ENCODE data around the gene BHLHE40. TPM values are rescaled to one million over a fixed set of nuclear protein-coding genes. Genes with fewer than 3 reads are reported as not detected.
A peak's percentile ranks its signal among the peaks of the same experiment; 100 is the strongest.

The BHLHE40 gene
- total RNA-seq, 1 experiment from 2014 or later, result 39.0 TPM

DNA sequence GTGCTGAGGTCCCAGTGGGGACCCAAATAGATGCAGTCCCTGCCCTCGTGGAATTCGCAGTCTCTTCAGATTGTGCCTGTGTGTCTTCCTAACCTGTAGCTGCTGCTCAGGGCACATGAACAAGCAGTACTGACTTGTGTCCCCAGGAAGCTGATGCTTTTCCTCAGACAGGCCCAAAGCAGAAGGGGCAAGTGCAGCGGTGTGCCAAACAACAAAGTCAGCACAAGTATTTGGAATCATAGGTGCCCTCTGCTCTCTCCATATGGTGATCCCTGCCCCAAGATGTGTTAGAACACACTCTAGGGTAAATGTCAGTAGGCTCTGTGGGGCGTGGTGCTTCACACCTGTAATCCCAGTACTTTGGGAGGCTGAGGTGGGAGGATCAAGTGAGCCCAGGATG, 21.9 kb downstream of the BHLHE40 start:
- DNase-seq (ENCODE audit: low read depth), result no peak

DNA sequence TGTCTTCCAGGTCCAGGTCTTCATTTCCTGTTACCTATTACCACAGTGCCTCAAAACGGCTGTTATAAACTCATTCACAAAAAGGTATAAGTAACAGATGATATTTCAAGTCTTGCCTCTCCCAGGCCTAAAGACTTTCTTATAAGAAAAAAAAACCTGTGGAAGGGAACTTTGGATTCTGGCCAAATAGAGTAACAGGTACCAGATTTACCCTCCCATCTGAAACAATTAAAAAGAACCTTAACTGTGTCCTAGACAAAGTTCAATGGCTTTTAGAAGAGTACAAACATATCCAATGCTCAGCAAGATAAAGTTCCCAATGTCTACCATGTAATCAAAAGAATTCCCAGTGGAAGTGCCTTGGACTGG, 22.6 kb downstream of the BHLHE40 start:
- DNase-seq (ENCODE audit: low read depth), result no peak

DNA sequence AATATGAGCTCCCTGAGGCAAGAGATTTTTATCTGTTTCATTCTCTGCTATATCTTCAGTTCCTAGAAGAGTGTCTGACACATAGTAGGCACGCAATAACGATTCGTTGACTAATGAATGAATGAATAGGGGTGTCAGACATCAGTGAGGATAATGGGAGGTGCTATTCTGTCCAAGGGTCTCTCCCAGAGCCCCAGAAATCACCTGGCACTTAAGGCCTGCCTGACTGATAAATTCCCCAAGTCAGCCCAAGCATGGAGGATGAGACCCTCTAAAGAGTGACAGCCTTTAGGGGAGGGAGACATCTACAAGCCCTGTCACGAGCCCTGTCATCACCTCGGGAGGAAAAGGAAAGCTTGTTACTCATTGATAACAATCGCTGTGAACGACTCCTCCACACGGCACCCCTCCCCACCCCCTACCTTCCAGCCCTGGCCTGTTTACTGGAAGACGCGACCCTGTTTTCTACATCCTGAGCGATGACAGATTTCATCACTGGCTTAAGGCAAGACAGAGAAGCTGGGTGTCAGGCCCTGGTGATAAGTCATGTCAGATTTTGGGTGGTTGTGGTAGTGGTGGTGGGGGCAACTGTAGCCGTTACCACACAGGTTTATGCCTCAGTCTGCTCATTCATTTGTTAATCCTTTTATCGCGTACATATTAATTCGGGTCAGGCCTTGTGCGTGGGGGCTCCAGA, 23.1 kb downstream of the BHLHE40 start:
- no peak for DNase-seq (ENCODE audit: low read depth)

DNA sequence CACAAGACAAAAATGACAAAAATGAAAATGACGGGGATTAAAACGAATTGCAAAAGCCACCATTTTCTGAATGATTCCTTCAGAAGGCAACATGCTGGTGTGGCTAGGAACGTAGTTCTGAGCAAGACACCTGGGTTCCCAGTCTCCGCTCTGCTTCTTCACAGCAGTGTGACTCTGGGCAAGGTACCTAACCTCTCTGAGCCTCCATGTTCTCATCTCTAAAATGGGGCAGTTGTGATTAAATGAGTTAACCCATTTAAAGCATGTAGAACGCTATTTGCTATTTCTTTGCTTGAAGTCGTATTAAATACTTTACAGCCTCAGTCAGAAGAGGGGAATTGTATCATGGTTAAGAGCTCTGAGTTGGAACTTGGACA, 23.6 kb downstream of the BHLHE40 start:
- DNase-seq (ENCODE audit: low read depth), result no peak

DNA sequence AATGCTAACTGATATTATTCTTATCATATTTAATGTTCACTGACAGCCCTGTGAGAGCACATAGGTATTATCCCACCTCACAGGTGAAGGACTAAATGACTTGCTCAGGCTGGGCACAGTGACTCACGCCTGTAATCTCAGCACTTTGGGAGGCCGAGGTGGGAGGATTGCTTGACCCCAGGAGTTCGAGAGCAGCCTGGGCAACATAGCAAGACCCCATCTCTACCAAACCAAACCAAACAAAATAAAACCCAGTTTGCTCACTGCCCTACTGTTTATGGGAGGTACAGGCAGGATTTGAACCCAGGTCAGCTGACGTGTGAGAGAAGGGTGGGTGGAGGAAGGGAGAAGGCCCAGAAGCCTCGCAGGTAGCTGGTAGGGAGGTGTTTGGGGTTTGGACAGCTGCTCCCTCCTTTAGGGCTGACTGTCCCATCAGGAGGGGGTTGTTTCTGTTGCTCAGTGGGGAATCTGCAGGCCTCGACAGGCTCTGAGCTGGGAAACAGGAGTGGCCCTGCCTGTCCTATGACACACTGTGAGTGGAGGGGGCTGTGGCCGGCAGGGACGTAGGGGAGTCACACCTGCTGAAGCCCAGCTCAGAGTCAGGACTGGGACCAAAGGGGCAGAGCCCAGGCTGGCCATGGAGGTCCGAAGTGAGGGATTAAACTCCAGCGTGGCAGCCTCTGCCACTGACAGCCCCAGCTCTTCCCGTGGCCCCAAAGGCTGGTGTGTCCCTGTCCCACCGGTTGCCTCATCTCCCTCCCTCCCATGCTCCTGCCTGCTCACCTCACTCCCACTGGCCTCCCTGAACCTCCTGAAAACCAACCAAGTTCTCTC, 25.3 kb downstream of the BHLHE40 start:
- DNase-seq (ENCODE audit: low read depth), result no peak

DNA sequence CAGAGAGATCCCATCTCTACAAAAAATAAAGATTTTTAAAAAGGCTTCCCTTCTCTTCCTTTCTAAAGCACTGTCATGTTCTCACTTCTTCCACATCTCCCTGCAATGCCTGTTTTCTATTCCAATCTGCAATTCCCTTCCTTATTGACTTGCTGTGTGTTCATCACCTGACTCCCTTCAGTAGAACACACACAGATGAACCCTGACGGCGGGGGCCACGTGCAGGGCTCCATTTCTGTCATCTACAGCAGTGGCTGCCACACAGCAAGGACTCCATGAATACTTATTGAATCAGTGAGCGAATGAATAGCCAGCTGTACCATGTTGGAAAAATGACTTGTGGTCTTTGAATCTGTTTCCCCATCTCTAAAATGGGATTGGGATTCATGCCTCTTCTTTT, 26.1 kb downstream of the BHLHE40 start:
- no peak for DNase-seq (ENCODE audit: low read depth)

DNA sequence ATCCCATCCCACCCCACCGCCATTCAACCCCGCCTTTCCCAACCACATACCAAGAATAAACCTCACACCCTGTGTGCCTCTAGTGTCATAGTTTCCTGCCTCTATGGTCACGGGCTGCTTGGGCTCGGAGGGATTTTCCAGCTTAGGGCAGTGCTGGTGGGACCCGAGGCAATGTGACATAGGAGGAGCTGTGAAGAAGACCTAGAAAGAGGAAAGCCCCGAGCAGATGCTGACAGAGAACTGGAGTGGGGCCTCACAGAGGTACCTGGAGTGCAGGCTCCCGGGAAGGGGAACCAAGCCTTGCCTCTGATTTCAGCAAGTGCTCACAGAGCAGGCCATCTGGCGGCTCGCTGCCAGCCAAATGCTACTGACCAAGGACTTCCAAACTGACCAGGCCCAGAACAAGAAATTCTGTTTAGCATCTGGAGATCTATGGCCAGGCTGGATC, 27.5 kb downstream of the BHLHE40 start:
- no peak for DNase-seq (ENCODE audit: low read depth)

DNA sequence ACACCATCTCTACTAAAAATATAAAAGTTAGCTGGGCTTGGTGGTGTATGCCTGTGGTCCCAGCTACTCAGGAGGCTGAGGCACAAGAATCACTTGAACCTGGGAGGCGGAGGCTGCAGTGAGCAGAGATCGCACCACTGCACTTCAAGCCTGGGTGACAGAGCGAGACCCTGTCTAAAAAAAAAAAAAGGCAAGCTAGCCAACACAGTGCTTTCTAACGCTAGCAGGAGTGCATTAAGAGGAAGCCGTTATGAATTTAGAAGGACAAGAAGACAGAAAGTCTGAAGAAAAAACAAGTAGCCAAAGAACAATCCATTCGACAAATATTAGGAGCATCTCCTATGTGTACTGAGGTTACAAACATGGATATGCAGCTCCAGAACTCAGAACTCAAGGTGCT, 28.6 kb downstream of the BHLHE40 start:
- DNase-seq (ENCODE audit: low read depth), result no peak

DNA sequence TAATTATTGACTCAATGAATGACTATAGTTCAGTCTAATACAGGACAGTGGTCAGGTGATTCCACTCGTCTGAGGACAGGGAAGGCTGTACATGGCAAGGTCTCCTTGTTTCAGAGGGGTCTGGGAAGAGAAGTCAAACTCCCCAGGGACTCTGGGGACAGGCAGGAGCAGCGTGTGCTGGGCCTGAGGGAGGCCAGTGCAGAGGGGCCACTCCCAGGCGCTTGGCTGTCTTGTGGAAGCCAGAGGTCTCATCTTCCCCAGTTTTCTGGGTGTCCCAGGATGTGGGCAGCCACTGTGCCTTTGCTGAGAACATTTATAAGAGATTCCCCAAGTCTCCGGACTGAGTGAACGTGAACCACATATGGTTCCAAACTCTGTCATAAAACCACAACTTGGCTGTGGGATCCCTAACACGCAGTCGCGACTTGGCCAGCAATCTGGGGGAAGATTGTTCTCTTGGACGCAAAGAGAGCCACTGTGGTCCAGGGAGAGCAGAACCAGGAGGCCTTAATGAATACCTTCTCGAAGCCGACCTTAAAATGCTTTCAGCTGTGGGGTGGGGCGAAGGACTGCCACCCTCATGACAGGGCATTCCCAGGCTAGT, 30.4 kb downstream of the BHLHE40 start:
- no peak for DNase-seq (ENCODE audit: low read depth)

DNA sequence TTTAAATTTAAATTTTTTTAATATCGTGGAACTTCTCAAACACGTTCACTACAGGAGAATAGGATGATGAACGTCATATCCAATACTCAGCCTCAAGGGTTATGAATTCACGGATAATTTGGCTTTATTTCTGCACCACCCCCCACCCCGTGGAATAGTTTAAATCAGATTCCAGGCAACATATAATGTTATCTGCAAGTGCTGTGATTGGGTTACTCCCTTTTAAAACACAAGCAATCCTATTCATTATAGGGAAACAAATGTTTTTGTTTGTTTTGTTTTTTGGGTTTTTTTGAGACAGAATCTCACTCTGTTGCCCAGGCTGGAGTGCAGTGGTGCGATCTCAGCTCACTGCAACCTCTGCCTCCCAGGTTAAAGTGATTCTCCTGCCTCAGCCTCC, 30.9 kb downstream of the BHLHE40 start:
- no peak for DNase-seq (ENCODE audit: low read depth)

DNA sequence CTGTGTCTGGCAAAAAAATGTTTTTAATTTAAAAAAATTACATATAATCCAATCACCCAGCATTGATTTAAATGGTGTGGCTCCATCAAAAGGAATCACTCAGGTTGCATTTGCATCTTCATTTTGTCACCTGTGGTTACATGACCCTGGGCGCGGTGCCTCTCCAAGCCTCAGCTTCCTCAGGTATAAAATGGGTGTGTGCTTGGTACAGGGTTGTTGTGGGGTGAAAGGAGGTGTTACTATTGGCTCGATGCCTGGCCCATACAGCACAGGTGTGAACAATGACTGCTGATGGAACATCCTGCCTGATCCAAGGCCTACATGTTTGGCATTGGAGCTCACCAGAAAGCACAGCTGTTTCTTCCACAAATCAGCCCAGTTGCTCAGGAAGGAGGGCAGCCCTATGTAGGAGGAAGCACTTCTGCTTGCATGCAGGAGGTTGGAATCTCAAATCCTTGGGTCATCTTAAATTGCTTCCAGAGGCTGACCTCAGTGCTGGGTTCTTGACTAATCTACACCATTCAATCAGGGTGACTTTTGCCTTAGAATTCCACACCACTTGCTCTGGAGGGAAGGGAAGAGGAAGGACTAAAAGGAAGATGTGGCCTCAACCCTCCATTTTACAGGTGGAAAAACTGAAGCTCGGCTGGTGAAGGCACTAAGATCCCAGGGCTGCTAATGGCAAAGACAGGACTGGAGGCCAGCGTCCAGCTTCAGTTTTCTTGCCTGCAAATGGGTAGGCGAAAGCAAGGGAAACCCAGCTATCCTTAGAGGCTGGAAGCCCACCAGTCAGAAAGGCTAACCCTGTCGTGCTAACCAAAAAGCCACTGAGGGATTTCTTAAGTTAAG, 31.7 kb downstream of the BHLHE40 start:
- no peak for DNase-seq (ENCODE audit: low read depth)

DNA sequence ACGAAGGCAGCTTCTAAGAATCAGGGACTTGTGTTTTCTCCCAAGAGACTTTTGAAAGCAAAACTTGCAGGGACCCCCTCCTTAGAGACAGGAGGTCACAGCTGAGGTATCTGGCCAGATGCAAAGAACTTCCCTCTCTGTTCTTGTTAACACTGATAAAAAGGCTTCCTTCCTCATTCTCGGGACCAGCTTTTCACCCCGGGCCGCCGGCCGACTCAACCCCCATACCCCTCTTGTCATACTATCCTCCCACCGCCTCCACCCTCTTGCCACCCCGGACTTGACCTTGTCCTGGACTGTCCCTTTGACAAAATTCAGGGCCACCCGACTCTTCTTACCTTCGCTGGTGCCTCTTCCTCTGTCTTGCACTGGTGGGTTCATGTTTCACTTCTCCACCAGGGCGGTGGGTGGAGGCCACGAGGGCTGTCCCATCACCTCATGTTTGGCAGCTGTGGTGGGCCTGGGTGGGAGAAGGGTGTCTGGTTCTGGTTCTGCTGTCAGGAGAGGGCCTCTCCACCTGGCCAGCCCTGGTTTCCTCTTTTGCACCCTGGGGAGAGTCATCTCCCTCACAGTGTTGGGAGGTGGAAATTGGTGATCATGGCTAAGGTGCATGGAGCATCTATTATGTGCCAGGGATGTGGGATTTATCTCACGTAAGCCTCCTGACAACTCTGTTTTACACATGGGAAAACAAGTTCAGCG, 32.5 kb downstream of the BHLHE40 start:
- no peak for DNase-seq (ENCODE audit: low read depth)

DNA sequence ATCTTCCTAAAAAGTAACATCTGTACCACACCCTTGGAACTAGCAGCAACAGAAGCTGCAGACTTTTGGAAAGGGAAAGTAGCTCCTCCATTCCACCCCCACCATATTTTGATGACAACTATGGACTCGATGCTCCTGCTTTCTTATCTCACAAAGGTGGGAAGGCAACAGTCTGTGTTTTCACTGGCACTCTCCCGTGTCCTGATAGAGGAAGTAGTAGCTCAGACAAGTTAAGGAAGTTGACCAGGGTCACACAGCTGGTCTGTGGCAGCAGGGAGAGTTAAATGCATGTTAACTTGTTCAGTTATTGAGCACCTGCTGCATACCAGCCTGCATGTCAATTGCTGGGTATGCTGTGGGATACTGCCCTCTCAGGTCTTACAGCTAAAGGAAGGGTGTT, 33.1 kb downstream of the BHLHE40 start:
- no peak for DNase-seq (ENCODE audit: low read depth)

DNA sequence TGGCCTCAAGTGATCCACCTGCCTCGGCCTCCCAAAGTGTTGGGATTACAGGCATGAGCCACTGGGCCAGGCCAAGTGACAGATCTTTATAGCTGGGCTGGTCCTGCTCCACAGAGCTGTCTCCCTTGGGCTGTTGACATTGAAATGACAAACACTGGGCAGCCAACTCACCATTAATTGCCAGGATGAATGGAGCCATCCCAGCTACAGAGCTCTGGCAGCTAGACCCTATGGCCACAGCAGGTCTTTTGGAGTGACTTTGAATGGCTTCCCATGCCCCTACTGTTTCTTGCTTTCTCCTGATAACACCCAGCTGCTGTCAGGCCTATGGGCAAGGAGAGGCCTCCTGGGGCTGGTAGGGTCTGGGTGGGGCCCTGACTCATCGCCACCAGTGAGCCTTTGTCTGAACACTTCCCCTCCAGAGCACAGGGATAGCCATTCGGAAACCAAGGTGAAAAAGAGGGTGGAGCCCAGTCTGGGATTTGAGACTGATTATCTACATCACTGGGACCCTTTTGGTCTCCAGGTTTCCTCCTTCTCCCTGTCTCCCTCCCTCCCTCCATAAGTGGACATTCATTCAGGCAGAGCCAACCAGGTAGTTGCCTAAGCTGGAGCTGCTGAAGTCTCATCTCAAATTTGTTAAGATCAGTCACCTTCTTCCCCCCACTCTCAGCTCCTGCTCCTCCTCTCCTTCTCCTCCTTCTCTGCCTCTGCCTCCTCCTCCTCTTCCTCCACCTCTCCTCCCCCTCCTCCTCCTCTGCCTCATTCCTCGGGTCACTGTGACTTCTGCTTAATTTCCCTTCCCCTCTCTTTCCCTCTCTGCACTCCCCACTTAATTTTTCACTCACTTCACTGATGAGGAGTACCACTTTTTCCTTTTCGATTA, 34.0 kb downstream of the BHLHE40 start:
- peak; percentile 79 for DNase-seq (ENCODE audit: low read depth)

DNA sequence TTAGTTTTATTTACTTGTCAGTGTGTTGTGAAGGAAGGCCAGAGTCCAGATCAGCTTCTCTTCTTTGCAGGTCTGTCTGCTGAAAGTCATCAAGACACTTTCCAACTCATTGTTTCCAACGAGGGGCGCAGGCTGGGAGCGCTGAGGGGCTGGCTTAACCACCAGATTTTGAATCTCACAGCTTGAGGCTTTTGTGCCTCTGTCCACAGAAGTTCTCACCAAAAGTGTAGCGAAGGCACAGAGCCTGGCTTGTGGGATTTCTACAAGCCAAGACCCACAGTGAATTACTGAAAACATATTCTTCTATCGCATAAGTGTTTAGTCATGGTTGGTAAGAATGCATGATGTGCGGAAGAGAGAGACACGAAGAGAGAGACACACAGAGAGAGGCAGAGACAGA, 35.2 kb downstream of the BHLHE40 start:
- no peak for DNase-seq (ENCODE audit: low read depth)

DNA sequence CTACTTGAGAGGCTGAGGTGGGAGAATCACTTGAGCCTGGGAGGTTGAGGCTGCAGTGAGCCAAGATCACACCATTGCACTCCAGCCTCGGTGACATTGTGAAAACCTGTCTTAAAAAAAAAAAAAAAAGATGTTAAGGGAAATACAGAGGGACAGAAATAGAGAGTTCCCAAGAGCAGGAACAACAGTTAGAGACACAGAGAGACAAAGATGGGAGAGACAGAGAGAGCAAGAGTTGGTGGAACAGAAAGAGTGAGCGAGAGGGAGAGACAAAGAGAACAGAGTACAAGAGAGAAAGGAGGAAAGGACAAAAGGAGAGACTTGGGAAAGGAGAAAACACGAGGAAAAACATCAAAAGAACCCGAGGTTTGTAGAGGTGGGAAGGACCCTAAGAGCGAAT, 35.8 kb downstream of the BHLHE40 start:
- no peak for DNase-seq (ENCODE audit: low read depth)

DNA sequence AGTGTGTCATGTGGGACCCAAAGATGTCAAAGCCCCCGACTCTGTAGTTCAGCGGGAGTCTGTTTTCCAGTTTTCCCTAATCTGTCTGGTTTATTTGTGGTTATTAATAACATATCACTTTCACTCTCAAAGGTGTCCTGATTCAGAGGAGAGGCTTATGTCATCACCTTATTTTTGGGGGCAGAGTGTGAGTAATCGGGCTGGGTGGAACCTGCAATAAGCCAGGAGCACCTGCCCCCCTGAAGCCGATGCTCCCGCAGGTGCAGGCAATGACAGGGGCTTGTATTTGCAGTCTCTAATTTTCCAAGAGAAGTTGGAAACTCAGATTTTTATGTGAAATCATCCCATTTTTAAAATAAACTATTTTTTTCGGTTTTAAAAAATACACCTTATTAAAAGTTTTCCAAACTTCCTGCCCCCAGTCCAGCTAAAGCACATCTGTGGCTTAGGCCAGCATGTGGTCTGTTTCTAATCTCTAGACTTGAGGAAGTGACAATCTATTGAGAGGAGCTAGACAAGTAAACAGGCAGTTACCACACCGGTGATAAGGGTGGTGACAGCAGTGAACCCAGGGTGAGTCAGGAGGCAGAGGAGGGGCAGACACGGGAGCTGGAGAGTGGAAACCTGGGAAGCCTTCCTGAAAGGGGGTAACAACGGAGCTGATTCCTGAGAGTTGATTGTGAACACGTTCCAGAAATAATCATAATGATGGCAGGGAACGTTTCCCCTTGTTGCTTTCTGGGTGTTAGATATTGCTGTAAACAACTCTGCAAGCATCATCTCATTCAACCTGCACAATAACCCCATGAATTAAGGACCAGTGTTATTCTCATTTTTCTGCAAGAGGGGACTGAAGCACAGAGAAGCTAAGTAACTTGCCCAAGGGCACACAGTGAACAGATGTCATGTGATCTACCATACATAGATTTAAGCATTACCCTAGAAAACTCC, 37.2 kb downstream of the BHLHE40 start:
- peak; percentile 81 for DNase-seq (ENCODE audit: low read depth)

DNA sequence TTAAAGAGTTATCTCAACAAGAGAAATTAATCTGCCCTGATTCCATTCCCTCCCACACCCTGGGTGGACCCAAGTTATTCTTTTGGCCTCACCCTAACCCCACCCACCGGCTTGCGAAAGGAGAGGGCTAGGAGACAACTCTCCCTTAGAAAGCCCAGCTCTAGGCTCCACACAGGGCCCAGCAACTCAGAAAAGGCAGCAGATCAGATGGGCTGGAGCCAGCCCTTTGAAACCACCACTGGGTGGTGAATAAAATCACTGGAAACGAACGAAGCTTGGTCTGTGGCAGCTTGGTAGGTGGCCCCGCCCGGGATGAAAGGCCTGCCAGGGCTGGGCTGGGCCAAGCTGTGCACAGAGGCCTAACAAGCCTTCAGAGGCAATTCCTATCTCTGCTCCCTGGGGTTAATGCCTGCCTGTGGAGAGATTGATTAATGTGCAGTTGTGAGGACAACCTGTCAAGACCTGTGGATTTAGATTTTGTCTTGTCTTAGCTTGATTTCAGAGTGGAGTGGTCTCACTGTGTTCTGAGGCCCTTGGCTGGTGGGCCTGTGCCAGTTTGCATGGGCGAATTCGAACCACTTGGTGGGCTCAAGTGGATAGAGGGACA, 38.8 kb downstream of the BHLHE40 start:
- DNase-seq (ENCODE audit: low read depth), result peak; percentile 75

Measured in M059J (cell line).